Measurements from ENCODE around the gene ZNF385B. TPM values are rescaled to one million over a fixed set of nuclear protein-coding genes. Genes with fewer than 3 reads are reported as not detected.
A peak's percentile ranks its signal among the peaks of the same experiment; 100 is the strongest.
"Not testable (repeated sequence)": the region's sequence is repeated elsewhere in the genome, so short reads cannot be mapped to it uniquely, and the experiment has no call there.

ZNF385B gene
- polyA plus RNA-seq, 1 donor from 2014 or later = not detected

GRCh38 chr2:179800776-179801175 lies 60.6 kb downstream of the ZNF385B start:
- no peaks in the 10 kb centered on the region for H3K36me3 Mint-ChIP-seq
- peaks cover 3% of the 10 kb centered on the region for H3K27me3 Mint-ChIP-seq
- no peak overlapping the region for H3K27ac Mint-ChIP-seq
- no peak overlapping the region for H3K4me3 Mint-ChIP-seq
- H3K9me3 Mint-ChIP-seq = peaks cover 0 to 2% (median 0%) of the 10 kb centered on the region in 3 donors
- no peaks in the 10 kb centered on the region for H3K4me1 Mint-ChIP-seq

- no peak overlapping the region for H3K27ac Mint-ChIP-seq
- H3K4me3 Mint-ChIP-seq = no peak overlapping the region
- peaks cover 5% of the 10 kb centered on the region for H3K27me3 Mint-ChIP-seq
- no peaks in the 10 kb centered on the region for H3K36me3 Mint-ChIP-seq
- no peaks in the 10 kb centered on the region for H3K4me1 Mint-ChIP-seq
- peaks cover 2 to 16% (median 6%) of the 10 kb centered on the region in 3 donors for H3K9me3 Mint-ChIP-seq
These were observed 65.0 kb downstream of the ZNF385B start for GRCh38 chr2:179796213-179797007.

DNA sequence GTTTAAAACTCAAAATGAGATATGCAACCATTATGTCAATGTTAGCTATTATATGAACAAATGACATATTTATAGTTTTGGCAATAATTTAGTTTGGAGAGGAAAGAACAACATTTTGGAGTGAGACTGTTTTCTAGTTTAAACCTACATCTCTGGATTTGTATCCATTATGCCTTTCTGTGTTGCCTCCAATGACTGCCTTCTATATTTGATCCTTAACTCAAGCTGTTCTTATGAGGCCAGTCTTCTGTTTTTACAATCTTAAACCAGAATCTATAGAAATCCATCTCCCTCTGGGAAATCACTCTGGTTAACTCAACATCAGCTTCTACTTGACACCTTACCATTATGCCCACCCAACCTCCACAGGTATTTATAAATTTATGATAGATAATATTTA lies 67.5 kb downstream of the ZNF385B start:
- Mint-ChIP-seq H3K27me3 (peaks cover 3% of the 10 kb centered on the region), H3K4me1 (no peaks in the 10 kb centered on the region), H3K9me3 (peaks cover 2 to 16% (median 6%) of the 10 kb centered on the region in 3 donors), H3K4me3 (no peak overlapping the region), H3K27ac (peak overlapping the region in 2 of 3 donors; percentile 40 to 57), H3K36me3 (no peaks in the 10 kb centered on the region)

GRCh38 chr2:179793238-179793637 lies 68.2 kb downstream of the ZNF385B start:
- Mint-ChIP-seq H3K36me3 (no peaks in the 10 kb centered on the region), H3K4me3 (no peak overlapping the region), H3K9me3 (peaks cover 0 to 16% (median 6%) of the 10 kb centered on the region in 3 donors), H3K27ac (no peak overlapping the region), H3K27me3 (peaks cover 2% of the 10 kb centered on the region), H3K4me1 (no peaks in the 10 kb centered on the region)

GRCh38 chr2:179790235-179791217 lies 70.9 kb downstream of the ZNF385B start:
- Mint-ChIP-seq H3K36me3 (no peaks in the 10 kb centered on the region), H3K9me3 (peaks cover 0 to 16% (median 6%) of the 10 kb centered on the region in 3 donors), H3K4me3 (no peak overlapping the region), H3K27ac (peak overlapping the region in 1 of 3 donors; percentile 20), H3K4me1 (no peaks in the 10 kb centered on the region), H3K27me3 (peaks cover 2% of the 10 kb centered on the region)

DNA sequence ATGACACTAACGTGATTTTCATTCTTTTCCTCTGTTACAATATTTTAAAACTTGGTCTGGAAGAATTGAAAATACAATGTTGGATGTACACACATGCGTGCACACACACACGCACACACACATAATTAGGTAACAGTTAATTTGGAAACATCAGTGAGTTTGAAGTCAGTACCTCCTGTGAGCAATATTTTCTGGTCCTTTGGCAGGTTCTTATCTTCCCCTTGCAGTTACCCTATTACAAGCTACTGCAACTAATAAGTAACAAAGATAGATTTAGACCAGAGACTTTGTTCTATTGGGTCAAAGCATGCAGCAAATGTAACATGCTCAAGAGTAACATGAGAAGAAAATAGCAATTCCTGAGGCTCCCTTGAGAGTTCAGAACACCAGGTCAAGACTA lies 73.3 kb downstream of the ZNF385B start:
- no peaks in the 10 kb centered on the region for H3K27me3 Mint-ChIP-seq
- peaks cover 0 to 3% (median under 1%) of the 10 kb centered on the region in 3 donors for H3K9me3 Mint-ChIP-seq
- H3K27ac Mint-ChIP-seq = no peak overlapping the region
- no peak overlapping the region for H3K4me3 Mint-ChIP-seq
- H3K36me3 Mint-ChIP-seq = no peaks in the 10 kb centered on the region
- H3K4me1 Mint-ChIP-seq = no peaks in the 10 kb centered on the region

DNA sequence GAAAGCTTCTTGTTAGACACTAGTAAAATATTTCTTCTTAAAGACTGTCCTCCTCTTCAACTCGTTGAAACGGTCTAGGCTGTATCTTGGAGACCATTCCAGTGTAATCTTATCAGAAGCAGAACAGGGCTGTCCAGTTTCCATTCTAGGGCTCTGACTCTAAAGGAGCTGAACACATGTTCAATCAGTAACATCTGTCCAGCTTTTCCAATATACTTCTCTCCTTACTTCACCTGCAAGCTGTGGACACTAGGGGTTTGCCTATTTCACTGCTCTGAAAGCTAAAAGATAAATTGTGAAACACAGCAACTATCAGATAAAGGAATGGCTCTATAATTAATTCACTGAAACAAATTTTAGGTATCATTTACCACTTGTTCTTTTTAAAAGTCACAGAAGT lies 73.8 kb downstream of the ZNF385B start:
- Mint-ChIP-seq H3K4me1 (no peaks in the 10 kb centered on the region), H3K27ac (no peak overlapping the region), H3K27me3 (no peaks in the 10 kb centered on the region), H3K36me3 (no peaks in the 10 kb centered on the region), H3K4me3 (no peak overlapping the region), H3K9me3 (peaks cover 0 to 3% (median 0%) of the 10 kb centered on the region in 3 donors)

- Mint-ChIP-seq H3K4me3 (no peak overlapping the region), H3K36me3 (no peaks in the 10 kb centered on the region), H3K9me3 (peaks cover 0 to 3% (median 0%) of the 10 kb centered on the region in 3 donors), H3K27ac (no peak overlapping the region), H3K4me1 (no peaks in the 10 kb centered on the region), H3K27me3 (no peaks in the 10 kb centered on the region)
These were observed 75.5 kb downstream of the ZNF385B start for GRCh38 chr2:179785902-179786301.

GRCh38 chr2:179782346-179782745 lies 79.1 kb downstream of the ZNF385B start:
- not testable (repeated sequence) for H3K27ac Mint-ChIP-seq, H3K4me3 Mint-ChIP-seq, H3K4me1 Mint-ChIP-seq, H3K27me3 Mint-ChIP-seq, H3K36me3 Mint-ChIP-seq, H3K9me3 Mint-ChIP-seq

- H3K27me3 Mint-ChIP-seq = peaks cover 10% of the 10 kb centered on the region
- H3K4me1 Mint-ChIP-seq = no peaks in the 10 kb centered on the region
- H3K27ac Mint-ChIP-seq = no peak overlapping the region
- H3K4me3 Mint-ChIP-seq = no peak overlapping the region
- H3K36me3 Mint-ChIP-seq = no peaks in the 10 kb centered on the region
- peaks cover 0 to 3% (median 2%) of the 10 kb centered on the region in 3 donors for H3K9me3 Mint-ChIP-seq
These were observed 87.4 kb downstream of the ZNF385B start for GRCh38 chr2:179773986-179774385.

DNA sequence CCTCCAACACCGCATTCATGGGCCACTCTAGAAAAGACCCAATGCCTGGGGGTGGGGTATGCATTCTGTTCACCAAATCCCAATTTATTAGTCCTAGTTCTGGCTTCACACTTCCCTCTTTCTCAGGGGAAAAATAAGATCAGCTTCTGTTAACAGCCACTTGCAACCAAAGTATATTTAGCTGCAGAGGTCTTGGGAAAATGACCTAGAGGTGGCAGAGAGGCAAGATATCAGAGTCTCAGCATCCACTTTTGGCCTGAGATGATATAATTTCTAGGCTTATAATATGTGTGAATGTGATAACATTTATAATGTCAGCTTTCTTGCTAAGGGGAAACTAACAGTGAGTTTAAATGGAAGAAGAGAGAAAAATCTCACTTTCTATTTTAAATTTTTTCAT lies 89.1 kb downstream of the ZNF385B start:
- H3K27ac Mint-ChIP-seq = no peak overlapping the region
- no peaks in the 10 kb centered on the region for H3K4me1 Mint-ChIP-seq
- H3K4me3 Mint-ChIP-seq = no peak overlapping the region
- H3K9me3 Mint-ChIP-seq = peaks cover 0 to 3% (median 3%) of the 10 kb centered on the region in 3 donors
- peaks cover 11% of the 10 kb centered on the region for H3K27me3 Mint-ChIP-seq
- H3K36me3 Mint-ChIP-seq = no peaks in the 10 kb centered on the region

DNA sequence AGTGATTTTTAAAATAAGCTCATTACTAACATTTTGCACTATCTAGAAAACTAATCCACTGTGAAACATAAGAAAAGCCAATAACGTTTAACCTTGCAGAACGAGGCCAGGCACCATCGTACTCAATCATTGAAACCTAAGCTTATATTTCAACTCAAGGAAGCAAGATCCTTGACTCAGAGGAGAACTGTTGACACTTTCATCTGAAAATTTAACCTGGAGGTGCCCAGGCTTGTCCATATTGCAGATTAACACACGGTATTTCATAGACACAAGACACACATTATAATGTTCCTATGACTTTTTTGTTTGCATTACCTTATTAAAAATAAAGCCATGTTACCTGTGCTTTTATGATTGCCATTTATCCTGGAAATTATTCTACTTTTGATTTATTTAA lies 89.6 kb downstream of the ZNF385B start:
- H3K27ac Mint-ChIP-seq = no peak overlapping the region
- H3K27me3 Mint-ChIP-seq = peaks cover 16% of the 10 kb centered on the region
- H3K4me1 Mint-ChIP-seq = no peaks in the 10 kb centered on the region
- no peak overlapping the region for H3K4me3 Mint-ChIP-seq
- no peaks in the 10 kb centered on the region for H3K36me3 Mint-ChIP-seq
- peaks cover 0 to 3% (median 3%) of the 10 kb centered on the region in 3 donors for H3K9me3 Mint-ChIP-seq

DNA sequence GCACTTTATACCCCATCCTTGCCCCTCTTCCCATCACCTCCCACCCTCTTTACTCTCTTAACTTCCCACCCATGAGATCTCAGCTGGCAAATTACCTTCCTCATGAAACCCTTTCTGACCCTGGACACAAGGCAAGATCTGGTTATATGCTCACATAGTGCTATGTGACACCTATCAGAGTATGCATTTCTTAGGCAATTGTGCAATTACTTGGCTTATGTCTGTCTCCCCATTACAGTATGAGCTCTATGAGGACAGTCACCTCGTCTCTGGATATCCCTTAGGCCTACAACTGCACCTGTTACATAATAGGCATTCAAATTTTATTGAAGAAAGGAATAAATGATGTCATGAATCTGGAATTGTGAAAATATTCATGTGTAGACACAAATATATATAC lies 91.4 kb downstream of the ZNF385B start:
- Mint-ChIP-seq H3K4me1 (no peaks in the 10 kb centered on the region), H3K36me3 (no peaks in the 10 kb centered on the region), H3K4me3 (no peak overlapping the region), H3K27ac (no peak overlapping the region), H3K27me3 (peaks cover 16% of the 10 kb centered on the region), H3K9me3 (peaks cover 2 to 5% (median 4%) of the 10 kb centered on the region in 3 donors)

DNA sequence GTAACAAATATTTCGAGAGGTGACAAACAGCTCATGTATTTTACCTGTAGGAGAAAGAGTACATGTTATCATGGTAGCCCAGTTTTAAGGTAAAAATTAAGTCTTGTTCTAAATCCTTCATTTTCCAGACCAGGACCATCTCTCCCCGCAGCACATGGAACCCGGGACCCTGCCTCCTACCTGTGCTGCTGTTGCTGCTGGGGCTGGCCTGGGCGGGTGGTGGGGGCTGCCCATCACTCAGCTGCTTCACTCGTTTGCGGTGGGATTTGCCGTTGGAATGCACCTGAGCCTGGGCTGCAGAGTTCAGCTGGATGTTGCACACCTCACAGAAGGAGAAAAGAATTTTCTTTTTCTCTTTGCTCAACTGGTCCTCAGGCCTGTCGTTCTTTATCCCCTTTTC lies 92.1 kb downstream of the ZNF385B start:
- Mint-ChIP-seq H3K36me3 (no peaks in the 10 kb centered on the region), H3K4me1 (no peaks in the 10 kb centered on the region), H3K27ac (no peak overlapping the region), H3K9me3 (peaks cover 6 to 8% (median 7%) of the 10 kb centered on the region in 3 donors), H3K4me3 (no peak overlapping the region), H3K27me3 (peaks cover 18% of the 10 kb centered on the region)

DNA sequence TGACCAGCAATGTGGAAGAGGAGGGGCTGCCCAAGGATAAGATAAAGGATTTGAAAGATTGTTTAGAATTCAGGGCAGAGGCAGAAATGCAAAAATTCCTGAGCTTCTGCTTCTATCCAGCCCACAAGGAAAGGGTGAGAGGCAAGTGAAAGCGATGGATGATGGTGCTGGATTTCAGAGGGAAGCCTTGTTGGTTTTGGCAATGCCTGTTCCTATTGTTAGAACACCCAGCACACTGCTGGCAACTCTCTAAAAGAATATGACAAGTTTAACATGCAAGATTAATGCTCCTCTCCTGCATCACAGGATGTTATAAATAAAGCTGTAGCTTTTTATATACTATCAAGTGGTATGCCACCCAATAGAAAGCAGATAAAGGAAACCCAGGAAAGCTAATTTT lies 92.6 kb downstream of the ZNF385B start:
- H3K36me3 Mint-ChIP-seq = no peaks in the 10 kb centered on the region
- no peak overlapping the region for H3K27ac Mint-ChIP-seq
- H3K4me1 Mint-ChIP-seq = no peaks in the 10 kb centered on the region
- H3K4me3 Mint-ChIP-seq = no peak overlapping the region
- H3K9me3 Mint-ChIP-seq = peaks cover 4 to 8% (median 6%) of the 10 kb centered on the region in 3 donors
- peaks cover 14% of the 10 kb centered on the region for H3K27me3 Mint-ChIP-seq
